ENCODE data around the gene SEC23B.
"Not testable (repeated sequence)": the region's sequence is repeated elsewhere in the genome, so short reads cannot be mapped to it uniquely, and the experiment has no call there.

GRCh38 chr20:18522066-18522465, 14.3 kb downstream of the SEC23B start:
- not testable (repeated sequence) for TF ChIP-seq RAD21 (conservative IDR thresholded peaks at IDR 0.05 in 1 of 2, IDR thresholded peaks at IDR 0.05 in 1 of 2); MAZ (IDR thresholded peaks at IDR 0.05; ENCODE audit: borderline replicate concordance, low read depth, low read length); ESRRA (IDR thresholded peaks at IDR 0.05; ENCODE audit: borderline replicate concordance, low read length); POLR2A (IDR thresholded peaks at IDR 0.05; ENCODE audit: low read length); MYC (IDR thresholded peaks at IDR 0.05; ENCODE audit: borderline replicate concordance, low read length)
